CD4-positive, alpha-beta T cell (primary cell): ENCODE results near the gene SPTBN1. TPM values are rescaled to one million over a fixed set of nuclear protein-coding genes. Genes with fewer than 3 reads are reported as not detected.

ENCODE experiments used
- ATAC-seq: fragments of 200-7000 bp; cut with Tn5 transposase; one replicate; pipeline ENCODE4 v1.10.0; 2022; ENCODE audit warnings: mild to moderate bottlenecking; ENCODE audit not compliant: poor library complexity
- CTCF ChIA-PET: fragments of 350-600 bp; sonication (Branson Sonifier 250); formaldehyde crosslinking; loops from one replicate; lab custom pipeline; 2021; ENCODE audit warnings: antibody characterized with exemption, inconsistent platforms; lab: Charles Lee
- POLR2A ChIA-PET: fragments of 350-600 bp; sonication (Branson Sonifier 250); formaldehyde crosslinking; loops from one replicate; lab custom pipeline; 2021; ENCODE audit warnings: antibody characterized with exemption, inconsistent platforms; lab: Charles Lee
- DNase-seq, 14 experiments: peaks; one replicate each; pipeline ENCODE4 v3.0.0-alpha.2; 2013 to 2020; ENCODE audit warnings: mixed read lengths in 2 of 14
- H3K27ac ChIP-seq, 2 donors: one replicate each; pipeline versions ENCODE4 v1.5.1 to v1.7.0; 2013; ENCODE audit warnings: low read length in 2 of 2, low read depth in 1 of 2, mild to moderate bottlenecking in 1 of 2
- H3K27me3 ChIP-seq, 2 experiments: 1 replicate in 1 of 2; 2 replicates in 1 of 2; pipeline versions ENCODE4 v1.6.1 to v1.7.0; 2013; ENCODE audit warnings: low read length in 2 of 2, control low read depth in 1 of 2, mild to moderate bottlenecking in 1 of 2, moderate library complexity in 1 of 2; ENCODE audit not compliant: insufficient read depth in 2 of 2, control insufficient read depth in 1 of 2
- H3K36me3 ChIP-seq: one replicate; pipeline ENCODE4 v1.6.1; 2013; ENCODE audit warnings: low read length, control low read depth; ENCODE audit not compliant: insufficient read depth
- H3K4me1 ChIP-seq: one replicate; pipeline ENCODE4 v1.6.1; 2013; ENCODE audit warnings: low read length, control low read depth; ENCODE audit not compliant: insufficient read depth
- H3K4me3 ChIP-seq: one replicate; pipeline ENCODE4 v1.5.1; 2013; ENCODE audit warnings: mild to moderate bottlenecking, low read length, moderate library complexity
- H3K9me3 ChIP-seq, 2 experiments: 1 replicate in 1 of 2; 2 replicates in 1 of 2; pipeline versions ENCODE4 v1.6.1 to v1.7.0; 2013; ENCODE audit warnings: low read length in 2 of 2, mild to moderate bottlenecking in 2 of 2, control low read depth in 1 of 2, moderate library complexity in 1 of 2; ENCODE audit not compliant: control insufficient read depth in 1 of 2, insufficient read depth in 1 of 2
- H3K27ac Mint-ChIP-seq: one replicate; pipeline ENCODE4 v1.8.0; 2020; ENCODE audit warnings: mixed read lengths
- H3K27me3 Mint-ChIP-seq: one replicate; pipeline ENCODE4 v1.8.0; 2021; ENCODE audit warnings: mixed read lengths
- H3K36me3 Mint-ChIP-seq: one replicate; pipeline ENCODE4 v1.8.0; 2021; ENCODE audit warnings: low read depth, mixed read lengths
- H3K4me1 Mint-ChIP-seq: one replicate; pipeline ENCODE4 v1.8.0; 2021; ENCODE audit warnings: low read depth, mixed read lengths
- H3K4me3 Mint-ChIP-seq: one replicate; pipeline ENCODE4 v1.8.0; 2020; ENCODE audit warnings: mild to moderate bottlenecking, mixed read lengths
- H3K9me3 Mint-ChIP-seq: one replicate; pipeline ENCODE4 v1.8.0; 2020; ENCODE audit warnings: mixed read lengths
- intact Hi-C, 2 experiments: fragments of 100-400 bp; cut with DNase I in 1 of 2; cut with micrococcal nuclease in 1 of 2; formaldehyde crosslinking; loops; one replicate each; pipeline versions ENCODE4 v1.15.1 to v1.9.0; 2023 to 2025; cut with DNase I, micrococcal nuclease
- total RNA-seq, 174 experiments: library from RNA in 2 of 174; stranded (reverse) in 2 of 174; gene quantifications; one replicate each; pipeline ENCODE4 v1.2.3 and lab custom pipeline; 2021 to 2026
- TF ChIP-seq, protein P1 (sequence below): fragments of 200-600 bp; IDR thresholded peaks from one replicate; pipeline ENCODE4 v1.8.0; 2022; ENCODE audit warnings: antibody characterized with exemption, mild to moderate bottlenecking

SPTBN1 gene
- total RNA-seq, 2 experiments from 2014 or later: 156 to 166 TPM

GRCh38 chr2:54471221-54471711 lies 15.1 kb downstream of the SPTBN1 start:
- ATAC-seq: no peak

GRCh38 chr2:54473851-54474250 lies 17.7 kb downstream of the SPTBN1 start:
- Mint-ChIP-seq H3K4me3 (no peak overlapping the region), H3K36me3 (no peaks in the 10 kb centered on the region), H3K27ac (no peak overlapping the region), H3K9me3 (no peaks in the 10 kb centered on the region), H3K27me3 (no peaks in the 10 kb centered on the region), H3K4me1 (no peaks in the 10 kb centered on the region)
- H3K36me3 ChIP-seq: no peaks in the 10 kb centered on the region
- H3K4me3 ChIP-seq: no peak overlapping the region
- H3K27me3 ChIP-seq: no peaks in the 10 kb centered on the region
- no peaks in the 10 kb centered on the region for H3K9me3 ChIP-seq
- intact Hi-C loops: no loop called here
- ATAC-seq (no peak), DNase-seq (no peak)
- no peak overlapping the region for H3K27ac ChIP-seq
- POLR2A ChIA-PET: no interaction called here
- TF ChIP-seq, protein P1, sequence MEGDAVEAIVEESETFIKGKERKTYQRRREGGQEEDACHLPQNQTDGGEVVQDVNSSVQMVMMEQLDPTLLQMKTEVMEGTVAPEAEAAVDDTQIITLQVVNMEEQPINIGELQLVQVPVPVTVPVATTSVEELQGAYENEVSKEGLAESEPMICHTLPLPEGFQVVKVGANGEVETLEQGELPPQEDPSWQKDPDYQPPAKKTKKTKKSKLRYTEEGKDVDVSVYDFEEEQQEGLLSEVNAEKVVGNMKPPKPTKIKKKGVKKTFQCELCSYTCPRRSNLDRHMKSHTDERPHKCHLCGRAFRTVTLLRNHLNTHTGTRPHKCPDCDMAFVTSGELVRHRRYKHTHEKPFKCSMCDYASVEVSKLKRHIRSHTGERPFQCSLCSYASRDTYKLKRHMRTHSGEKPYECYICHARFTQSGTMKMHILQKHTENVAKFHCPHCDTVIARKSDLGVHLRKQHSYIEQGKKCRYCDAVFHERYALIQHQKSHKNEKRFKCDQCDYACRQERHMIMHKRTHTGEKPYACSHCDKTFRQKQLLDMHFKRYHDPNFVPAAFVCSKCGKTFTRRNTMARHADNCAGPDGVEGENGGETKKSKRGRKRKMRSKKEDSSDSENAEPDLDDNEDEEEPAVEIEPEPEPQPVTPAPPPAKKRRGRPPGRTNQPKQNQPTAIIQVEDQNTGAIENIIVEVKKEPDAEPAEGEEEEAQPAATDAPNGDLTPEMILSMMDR: no peak
- CTCF ChIA-PET: no interaction called here
- no peaks in the 10 kb centered on the region for H3K4me1 ChIP-seq

More at GRCh38 chr2:54471221-54471711, 15.1 kb downstream of the SPTBN1 start:
- Histone ChIP-seq H3K36me3 (no peaks in the 10 kb centered on the region), H3K27ac (no peak overlapping the region), H3K4me1 (no peaks in the 10 kb centered on the region), H3K4me3 (no peak overlapping the region), H3K9me3 (no peaks in the 10 kb centered on the region), H3K27me3 (no peaks in the 10 kb centered on the region)
- intact Hi-C loops: no loop called here
- no peaks in the 10 kb centered on the region for H3K4me1 Mint-ChIP-seq
- H3K9me3 Mint-ChIP-seq: no peaks in the 10 kb centered on the region
- ChIA-PET POLR2A (no interaction called here), CTCF (interaction anchor here (0.6 kb wide), 1 partner anchor 20 kb away, joined by 3 read pairs; no protein-coding TSS in a partner anchor)
- no peaks in the 10 kb centered on the region for H3K36me3 Mint-ChIP-seq
- H3K27ac Mint-ChIP-seq: no peak overlapping the region
- H3K27me3 Mint-ChIP-seq: peaks cover 5% of the 10 kb centered on the region
- no peak for DNase-seq
- no peak overlapping the region for H3K4me3 Mint-ChIP-seq
- TF ChIP-seq, protein P1: no peak

GRCh38 chr2:54475285-54475684 lies 19.2 kb downstream of the SPTBN1 start:
- no peak overlapping the region for H3K27ac ChIP-seq
- H3K4me1 Mint-ChIP-seq: no peaks in the 10 kb centered on the region
- intact Hi-C loops: no loop called here
- no peaks in the 10 kb centered on the region for H3K9me3 ChIP-seq
- DNase-seq (no peak), ATAC-seq (no peak)
- ChIA-PET POLR2A (no interaction called here), CTCF (no interaction called here)
- H3K4me3 Mint-ChIP-seq: no peak overlapping the region
- H3K4me1 ChIP-seq: no peaks in the 10 kb centered on the region
- no peaks in the 10 kb centered on the region for H3K27me3 ChIP-seq
- no peaks in the 10 kb centered on the region for H3K9me3 Mint-ChIP-seq
- no peaks in the 10 kb centered on the region for H3K36me3 ChIP-seq
- H3K4me3 ChIP-seq: no peak overlapping the region
- no peak overlapping the region for H3K27ac Mint-ChIP-seq
- H3K36me3 Mint-ChIP-seq: no peaks in the 10 kb centered on the region
- TF ChIP-seq, protein P1: no peak
- no peaks in the 10 kb centered on the region for H3K27me3 Mint-ChIP-seq
